Muscle of arm (tissue), 12 donors: ENCODE measurements around the gene MSLN. TPM values are rescaled to one million over a fixed set of nuclear protein-coding genes. Genes with fewer than 3 reads are reported as not detected.

ENCODE experiments used
- DNase-seq: peaks from one replicate; pipeline ENCODE4 v3.0.0-alpha.2; 2013
- polyA plus RNA-seq, 12 donors: library from polyadenylated mRNA; unstranded; fragments of 120-200 nt; gene quantifications; one replicate each; pipeline ENCODE4 v1.2.1, GENCODE V29; 2013; ENCODE audit not compliant: insufficient read length in 12 of 12

MSLN gene
- polyA plus RNA-seq, 12 donors = 0.22 to 15.6 (median 0.91) TPM; not detected in 2

- no peak for DNase-seq
These were observed 28.8 kb downstream of the MSLN start for GRCh38 chr16:789191-789850.

GRCh38 chr16:790086-790485 lies 29.6 kb downstream of the MSLN start:
- no peak for DNase-seq

GRCh38 chr16:791131-791530 lies 30.6 kb downstream of the MSLN start:
- no peak for DNase-seq

- no peak for DNase-seq
These were observed 31.9 kb downstream of the MSLN start for GRCh38 chr16:792221-792995.

GRCh38 chr16:793414-793813 lies 32.9 kb downstream of the MSLN start:
- no peak for DNase-seq

- DNase-seq = no peak
These were observed 33.7 kb downstream of the MSLN start for GRCh38 chr16:794091-794822.

GRCh38 chr16:794853-795466 lies 34.4 kb downstream of the MSLN start:
- DNase-seq = no peak

- DNase-seq = no peak
These were observed 35.2 kb downstream of the MSLN start for GRCh38 chr16:795580-796229.

- no peak for DNase-seq
These were observed 36.0 kb downstream of the MSLN start for GRCh38 chr16:796296-797119.

- DNase-seq = no peak
These were observed 36.5 kb downstream of the MSLN start for GRCh38 chr16:797120-797420.

GRCh38 chr16:797686-798085 lies 37.2 kb downstream of the MSLN start:
- no peak for DNase-seq

GRCh38 chr16:798666-799065 lies 38.1 kb downstream of the MSLN start:
- no peak for DNase-seq

- no peak for DNase-seq
These were observed 38.8 kb downstream of the MSLN start for GRCh38 chr16:799111-799947.

GRCh38 chr16:799948-800833 lies 39.7 kb downstream of the MSLN start, which contains the start of gene GNG13:
Gene GNG13, minus strand, starts transcription at chr16:800734. Its CDS starts 1,657 bp downstream, at chr16:799077.
- no peak for DNase-seq

- DNase-seq = no peak
These were observed 40.4 kb downstream of the MSLN start for GRCh38 chr16:800834-801511.

- no peak for DNase-seq
These were observed 41.2 kb downstream of the MSLN start for GRCh38 chr16:801584-802363.

- DNase-seq = no peak
These were observed 41.9 kb downstream of the MSLN start for GRCh38 chr16:802461-802860.
